ENCODE data around the gene CYGB.

CYGB gene

DNA sequence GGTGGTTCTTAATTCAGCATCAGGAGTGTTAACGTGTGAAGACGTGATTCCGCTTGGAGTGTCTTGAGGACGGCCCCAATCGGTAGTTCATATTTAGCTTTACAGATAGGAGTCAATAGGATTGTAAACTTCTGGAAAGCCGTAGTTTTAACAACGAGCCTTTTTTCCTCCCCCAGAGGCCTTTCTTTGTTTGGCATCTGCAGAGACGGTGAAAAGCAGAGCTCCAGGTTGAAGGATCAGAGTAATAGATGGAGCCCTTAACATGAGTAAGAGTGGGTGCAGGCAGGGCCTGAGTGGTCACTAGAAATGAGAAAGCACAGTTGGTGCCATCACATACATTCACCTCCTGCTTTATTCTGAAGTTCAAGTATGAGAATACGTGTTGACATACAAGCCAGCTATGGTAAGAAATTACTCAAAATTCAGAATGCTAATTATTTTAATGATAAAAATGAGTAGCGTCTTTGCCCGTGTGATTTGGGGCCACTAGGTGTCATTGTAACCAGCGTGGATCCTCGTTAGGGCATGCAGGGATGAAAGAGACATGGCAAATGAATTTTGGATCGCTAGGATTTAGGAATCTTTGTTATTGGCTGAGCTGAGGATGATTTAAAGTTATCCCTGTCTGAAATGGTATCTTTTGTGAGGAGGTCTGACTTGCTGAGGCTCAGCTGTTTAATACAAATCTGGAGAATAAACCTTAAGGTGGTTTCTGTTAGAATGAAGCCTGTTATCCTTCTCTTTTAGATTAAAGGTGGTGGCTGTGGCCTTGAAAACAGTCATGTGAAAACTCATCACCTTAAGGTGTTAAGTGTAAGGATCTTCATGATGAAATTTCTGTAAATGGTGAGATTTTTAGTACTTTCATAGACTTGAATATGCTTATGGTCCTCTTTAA, 20.9 kb upstream of the CYGB start:
- TF ChIP-seq, protein P1, sequence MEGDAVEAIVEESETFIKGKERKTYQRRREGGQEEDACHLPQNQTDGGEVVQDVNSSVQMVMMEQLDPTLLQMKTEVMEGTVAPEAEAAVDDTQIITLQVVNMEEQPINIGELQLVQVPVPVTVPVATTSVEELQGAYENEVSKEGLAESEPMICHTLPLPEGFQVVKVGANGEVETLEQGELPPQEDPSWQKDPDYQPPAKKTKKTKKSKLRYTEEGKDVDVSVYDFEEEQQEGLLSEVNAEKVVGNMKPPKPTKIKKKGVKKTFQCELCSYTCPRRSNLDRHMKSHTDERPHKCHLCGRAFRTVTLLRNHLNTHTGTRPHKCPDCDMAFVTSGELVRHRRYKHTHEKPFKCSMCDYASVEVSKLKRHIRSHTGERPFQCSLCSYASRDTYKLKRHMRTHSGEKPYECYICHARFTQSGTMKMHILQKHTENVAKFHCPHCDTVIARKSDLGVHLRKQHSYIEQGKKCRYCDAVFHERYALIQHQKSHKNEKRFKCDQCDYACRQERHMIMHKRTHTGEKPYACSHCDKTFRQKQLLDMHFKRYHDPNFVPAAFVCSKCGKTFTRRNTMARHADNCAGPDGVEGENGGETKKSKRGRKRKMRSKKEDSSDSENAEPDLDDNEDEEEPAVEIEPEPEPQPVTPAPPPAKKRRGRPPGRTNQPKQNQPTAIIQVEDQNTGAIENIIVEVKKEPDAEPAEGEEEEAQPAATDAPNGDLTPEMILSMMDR (IDR thresholded peaks at IDR 0.05; ENCODE audit: low read depth, low read length), result peak; percentile 51
- TF ChIP-seq, protein P2, sequence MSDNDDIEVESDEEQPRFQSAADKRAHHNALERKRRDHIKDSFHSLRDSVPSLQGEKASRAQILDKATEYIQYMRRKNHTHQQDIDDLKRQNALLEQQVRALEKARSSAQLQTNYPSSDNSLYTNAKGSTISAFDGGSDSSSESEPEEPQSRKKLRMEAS (IDR thresholded peaks at IDR 0.05; ENCODE audit: low read depth, low read length), result no peak
- DNase-seq (ENCODE audit: low read depth), result peak; percentile 56

DNA sequence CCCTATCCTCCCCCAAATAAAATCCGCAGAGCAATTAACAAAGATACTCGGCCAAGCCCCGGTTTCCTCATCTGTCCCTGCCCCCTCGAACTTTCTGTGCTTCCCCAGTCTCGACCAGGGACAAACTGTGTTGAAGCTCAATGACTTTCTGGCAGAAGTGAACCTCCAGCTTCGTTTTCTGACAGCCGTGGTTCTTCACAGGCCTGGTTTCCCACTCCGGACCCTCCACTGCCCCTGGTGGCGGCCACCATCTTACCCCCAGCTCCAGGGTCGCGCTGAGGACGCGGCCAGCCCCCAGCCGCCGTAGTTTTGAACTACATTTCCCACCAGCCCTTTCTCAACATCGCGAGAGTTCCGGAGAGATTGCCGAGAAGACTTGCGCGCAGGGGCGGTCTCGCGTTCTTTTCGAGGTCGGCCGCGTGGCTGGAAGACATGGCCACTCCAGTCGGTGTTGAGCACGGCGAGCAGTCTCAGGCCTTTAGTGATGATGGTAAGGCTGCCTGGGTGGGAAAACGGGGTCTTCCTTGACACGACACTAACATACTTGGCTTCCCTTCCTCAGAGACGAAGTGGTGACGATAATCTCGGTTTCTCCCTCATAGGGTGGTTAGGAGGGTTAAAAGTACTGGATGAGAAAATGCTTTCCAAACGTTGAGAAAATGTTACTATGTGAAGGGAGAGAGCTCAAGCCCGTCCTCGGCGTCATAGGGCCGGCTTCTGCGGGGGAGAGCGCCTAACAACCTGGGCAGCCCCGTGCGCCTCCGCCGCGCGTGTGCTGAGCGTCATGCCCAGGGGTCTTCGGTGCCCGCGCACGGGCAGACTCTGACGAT, 20.1 kb upstream of the CYGB start:
- DNase-seq (ENCODE audit: low read depth), result peak; percentile 97
- peak overlapping the region; percentile 100 for H3K4me3 ChIP-seq (ENCODE audit: low read depth, low read length)
- TF ChIP-seq MYC (IDR thresholded peaks at IDR 0.05; ENCODE audit: low read depth, low read length), result peak; percentile 99
- TF ChIP-seq, protein P1 (IDR thresholded peaks at IDR 0.05; ENCODE audit: low read depth, low read length), result peak; percentile 44
- TF ChIP-seq, protein P2 (IDR thresholded peaks at IDR 0.05; ENCODE audit: low read depth, low read length), result peak; percentile 95
- peak; percentile 85 for TF ChIP-seq POLR2A (IDR thresholded peaks at IDR 0.05; ENCODE audit: extremely low read depth, insufficient read length)

More for the DNA sequence above, 20.9 kb upstream of the CYGB start:
- peak overlapping the region; percentile 100 for H3K4me3 ChIP-seq (ENCODE audit: low read depth, low read length)

DNA sequence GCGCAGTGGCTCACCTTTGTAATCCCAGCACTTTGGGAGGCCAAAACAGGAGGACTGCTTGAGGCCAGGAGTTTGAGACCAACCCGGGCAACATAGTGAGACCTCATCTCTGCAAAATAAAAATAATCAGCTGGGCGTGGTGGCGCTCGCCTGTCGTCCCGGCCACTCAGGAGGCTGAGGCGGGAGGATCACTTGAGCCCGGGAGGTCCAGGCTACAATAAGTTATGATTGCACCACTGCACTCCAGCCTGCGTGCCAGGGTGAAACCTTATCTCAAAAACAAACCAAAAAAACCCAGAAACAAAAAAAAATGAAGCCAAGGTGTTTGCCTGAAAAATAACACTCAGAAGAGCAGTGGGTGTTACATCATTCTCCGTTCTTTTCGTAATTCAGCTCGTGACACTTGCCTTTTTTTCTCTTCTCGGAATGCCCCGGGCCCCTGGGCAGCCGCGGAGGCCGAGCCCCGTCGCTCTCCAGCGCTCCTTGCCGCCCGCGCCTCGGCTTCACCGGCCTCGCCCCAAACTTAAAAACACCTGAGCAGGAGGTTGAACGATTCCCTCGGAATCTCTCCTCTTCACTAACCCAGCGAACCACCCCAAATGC, 19.4 kb upstream of the CYGB start:
- peak overlapping the region; percentile 100 for H3K4me3 ChIP-seq (ENCODE audit: low read depth, low read length)
- TF ChIP-seq, protein P2 (IDR thresholded peaks at IDR 0.05; ENCODE audit: low read depth, low read length), result 0 out of 2 replicates have a peak, but pooled peaks have one; percentile 32
- TF ChIP-seq MYC (IDR thresholded peaks at IDR 0.05; ENCODE audit: low read depth, low read length), result no peak
- peak; percentile 66 for DNase-seq (ENCODE audit: low read depth)

DNA sequence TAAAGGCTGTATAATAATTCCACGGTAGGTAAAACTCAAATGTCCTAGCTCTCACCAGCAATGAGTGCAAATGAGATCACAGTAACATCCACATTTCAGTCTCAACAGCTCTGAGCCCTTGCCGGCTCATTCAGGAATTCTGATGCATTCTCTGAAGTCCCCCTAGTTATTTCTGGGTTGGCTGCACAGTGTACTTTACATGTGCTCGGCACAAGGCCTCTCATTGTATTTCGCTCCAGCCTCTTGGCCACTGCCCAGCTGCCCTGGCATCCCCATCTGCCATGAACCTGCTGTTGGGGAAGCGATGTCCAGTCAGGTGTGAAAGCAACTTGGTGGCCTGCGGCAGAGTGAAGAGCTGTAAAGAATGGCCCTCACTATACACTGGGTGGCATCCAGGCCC, 16.6 kb upstream of the CYGB start:
- TF ChIP-seq MYC (IDR thresholded peaks at IDR 0.05; ENCODE audit: low read depth, low read length) (no peak), POLR2A (IDR thresholded peaks at IDR 0.05; ENCODE audit: extremely low read depth, insufficient read length) (no peak)
- TF ChIP-seq, protein P1 (IDR thresholded peaks at IDR 0.05; ENCODE audit: low read depth, low read length), result no peak
- TF ChIP-seq, protein P2 (IDR thresholded peaks at IDR 0.05; ENCODE audit: low read depth, low read length), result no peak
- DNase-seq (ENCODE audit: low read depth), result no peak
- no peak overlapping the region for H3K4me3 ChIP-seq (ENCODE audit: low read depth, low read length)

DNA sequence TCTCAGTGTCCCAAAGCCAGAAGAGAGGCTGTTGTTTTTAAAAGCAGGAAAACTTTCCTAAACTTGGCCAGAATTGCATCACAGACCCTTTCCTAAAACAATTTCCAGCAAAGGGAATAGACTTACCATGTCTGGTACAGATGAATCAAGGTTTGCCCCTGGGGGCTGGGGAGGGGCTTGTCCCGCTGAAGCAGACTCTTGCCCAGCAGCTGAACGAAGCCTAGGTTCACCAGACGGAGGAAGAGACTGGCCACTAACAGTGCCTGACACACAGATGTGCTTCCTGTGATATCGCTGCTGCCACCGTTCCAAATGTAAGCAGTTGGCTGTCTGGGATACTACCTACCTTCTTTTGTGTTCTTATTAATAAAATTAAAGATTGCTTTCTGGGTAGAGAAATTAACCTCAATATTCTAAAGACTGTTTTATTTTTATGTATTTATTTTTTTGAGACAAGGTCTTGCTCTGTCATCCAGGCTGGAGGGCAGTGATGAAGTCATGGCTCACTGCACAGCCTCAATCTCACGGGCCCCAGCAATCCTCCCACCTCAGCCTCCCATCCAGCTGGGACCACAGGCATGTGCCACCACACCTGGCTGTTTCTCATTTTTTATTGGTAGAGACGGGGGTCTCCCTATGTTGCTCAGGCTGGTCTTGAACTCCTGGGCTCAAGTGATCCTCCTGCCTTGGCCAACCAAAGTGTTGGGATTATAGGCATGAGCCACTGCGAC, 15.8 kb upstream of the CYGB start:
- H3K4me3 ChIP-seq (ENCODE audit: low read depth, low read length), result no peak overlapping the region
- TF ChIP-seq MYC (IDR thresholded peaks at IDR 0.05; ENCODE audit: low read depth, low read length) (no peak), POLR2A (IDR thresholded peaks at IDR 0.05; ENCODE audit: extremely low read depth, insufficient read length) (no peak)
- TF ChIP-seq, protein P2 (IDR thresholded peaks at IDR 0.05; ENCODE audit: low read depth, low read length), result no peak
- TF ChIP-seq, protein P1 (IDR thresholded peaks at IDR 0.05; ENCODE audit: low read depth, low read length), result no peak
- no peak for DNase-seq (ENCODE audit: low read depth)
